Body of pancreas (tissue), 4 donors: ENCODE results near the gene BUB3.

ENCODE experiments used
- POLR2A ChIP-seq, 3 donors: fragments of 450-650 bp; IDR thresholded peaks; one replicate each; pipeline ENCODE4 v1.6.1; 2016; ENCODE audit warnings: antibody characterized with exemption in 3 of 3, mild to moderate bottlenecking in 2 of 3
- TF ChIP-seq, protein P1 (sequence below), 7 experiments: fragments of 450-650 bp in 4 of 7; fragments of 200-600 bp in 3 of 7; sonication (generic) in 3 of 7; IDR thresholded peaks; one replicate each; pipeline ENCODE4 v1.5.1; 2016 to 2019; ENCODE audit warnings: antibody characterized with exemption in 7 of 7

DNA sequence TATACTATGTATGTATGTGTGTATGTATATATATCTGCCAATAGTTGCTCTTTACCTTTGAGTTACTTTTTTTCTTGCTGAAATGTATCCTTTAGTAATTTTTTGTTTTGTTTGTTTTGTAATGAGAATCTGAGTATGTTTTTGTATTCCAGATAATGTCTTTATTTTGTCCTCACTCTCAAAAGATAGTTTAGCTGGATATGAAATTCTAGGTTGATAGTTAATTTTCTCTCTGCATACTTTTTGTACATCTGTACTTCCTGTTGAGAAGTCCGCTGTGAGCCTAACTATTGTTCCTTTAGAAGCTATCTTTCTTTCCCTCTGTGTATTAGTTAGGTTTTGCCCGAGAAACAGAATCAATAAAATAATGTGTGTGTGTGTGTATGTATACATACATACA lies 29.5 kb downstream of the BUB3 start:
- TF ChIP-seq POLR2A (IDR thresholded peaks at IDR 0.05), result no peak
- TF ChIP-seq, protein P1, sequence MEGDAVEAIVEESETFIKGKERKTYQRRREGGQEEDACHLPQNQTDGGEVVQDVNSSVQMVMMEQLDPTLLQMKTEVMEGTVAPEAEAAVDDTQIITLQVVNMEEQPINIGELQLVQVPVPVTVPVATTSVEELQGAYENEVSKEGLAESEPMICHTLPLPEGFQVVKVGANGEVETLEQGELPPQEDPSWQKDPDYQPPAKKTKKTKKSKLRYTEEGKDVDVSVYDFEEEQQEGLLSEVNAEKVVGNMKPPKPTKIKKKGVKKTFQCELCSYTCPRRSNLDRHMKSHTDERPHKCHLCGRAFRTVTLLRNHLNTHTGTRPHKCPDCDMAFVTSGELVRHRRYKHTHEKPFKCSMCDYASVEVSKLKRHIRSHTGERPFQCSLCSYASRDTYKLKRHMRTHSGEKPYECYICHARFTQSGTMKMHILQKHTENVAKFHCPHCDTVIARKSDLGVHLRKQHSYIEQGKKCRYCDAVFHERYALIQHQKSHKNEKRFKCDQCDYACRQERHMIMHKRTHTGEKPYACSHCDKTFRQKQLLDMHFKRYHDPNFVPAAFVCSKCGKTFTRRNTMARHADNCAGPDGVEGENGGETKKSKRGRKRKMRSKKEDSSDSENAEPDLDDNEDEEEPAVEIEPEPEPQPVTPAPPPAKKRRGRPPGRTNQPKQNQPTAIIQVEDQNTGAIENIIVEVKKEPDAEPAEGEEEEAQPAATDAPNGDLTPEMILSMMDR (IDR thresholded peaks at IDR 0.05), result no peak
